B cell (primary cell): ENCODE results near the gene KIAA0586.

Experiments used
- CTCF ChIP-seq: fragments of 200-600 bp; IDR thresholded peaks from one replicate; pipeline ENCODE4 v1.8.0; 2022; ENCODE audit warnings: antibody characterized with exemption, mild to moderate bottlenecking
- EZH2 ChIP-seq: IDR thresholded peaks from 2 replicates; pipeline ENCODE4 v1.6.1; 2012; ENCODE audit warnings: borderline replicate concordance, low read depth, mild to moderate bottlenecking, moderate library complexity, low read length; ENCODE audit not compliant: insufficient read depth, poor library complexity, severe bottlenecking

DNA sequence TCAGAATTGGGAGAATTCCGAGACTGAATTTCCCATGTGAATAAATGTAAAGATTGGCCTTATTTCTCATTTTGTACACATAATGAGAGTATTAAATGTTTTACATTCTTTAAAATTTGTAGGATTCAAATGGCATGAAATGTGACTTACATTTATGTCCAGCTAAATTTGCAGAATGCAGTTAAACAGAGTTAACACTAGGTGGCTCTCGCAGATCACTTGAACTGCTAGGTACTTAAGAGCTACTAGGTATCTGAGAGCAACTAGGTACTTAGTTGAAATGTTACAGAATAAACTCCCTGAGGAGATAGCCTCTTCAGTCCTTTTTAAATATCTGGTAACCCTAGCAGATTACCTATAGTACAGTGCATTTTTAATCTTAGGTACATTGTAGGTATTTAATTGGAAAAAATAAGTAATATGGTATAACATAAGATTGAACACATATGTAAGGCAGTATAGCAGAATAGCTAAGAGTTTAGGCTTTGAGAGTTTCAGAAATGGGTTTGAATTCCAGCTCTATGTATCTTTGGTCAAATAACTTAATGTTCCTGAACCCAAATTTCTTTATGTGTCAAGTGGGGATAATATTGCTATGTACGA, 73.8 kb downstream of the KIAA0586 start:
- TF ChIP-seq CTCF = peak; percentile 94
- TF ChIP-seq EZH2 = no peak
